Measurements from ENCODE around the gene LMAN1. TPM values are rescaled to one million over a fixed set of nuclear protein-coding genes. Genes with fewer than 3 reads are reported as not detected.

The LMAN1 gene
- total RNA-seq, 2 donors from 2014 or later, result 69.0 to 107 TPM

GRCh38 chr18:59359576-59359952, 499 bp upstream of the LMAN1 start:
- no peaks in the 10 kb centered on the region for H3K9me3 ChIP-seq
- H3K36me3 ChIP-seq, result no peaks in the 10 kb centered on the region
- DNase-seq (ENCODE audit: low spot score), result no peak
- H3K27ac ChIP-seq, result peak overlapping the region; percentile 56 to 92
- peaks cover 0 to 24% of the 10 kb centered on the region in 2 donors for H3K4me1 ChIP-seq
- H3K4me3 ChIP-seq, result peak overlapping the region; percentile 81 to 96
- no peaks in the 10 kb centered on the region for H3K27me3 ChIP-seq
- no peak for TF ChIP-seq CTCF (IDR thresholded peaks at IDR 0.05)

- Histone ChIP-seq H3K4me3 (peak overlapping the region; percentile 81 to 96), H3K9me3 (no peaks in the 10 kb centered on the region), H3K4me1 (peaks cover 0 to 24% of the 10 kb centered on the region in 2 donors), H3K27ac (peak overlapping the region; percentile 89 to 92), H3K27me3 (no peaks in the 10 kb centered on the region), H3K36me3 (peaks cover 4% of the 10 kb centered on the region)
- no peak for DNase-seq (ENCODE audit: low spot score)
- no peak for TF ChIP-seq CTCF (IDR thresholded peaks at IDR 0.05)
Observed at GRCh38 chr18:59358414-59358711, 702 bp downstream of the LMAN1 start.

- Histone ChIP-seq H3K36me3 (peaks cover 8% of the 10 kb centered on the region), H3K27me3 (no peaks in the 10 kb centered on the region), H3K9me3 (no peaks in the 10 kb centered on the region), H3K27ac (peak overlapping the region; percentile 89 to 92), H3K4me3 (peak overlapping the region; percentile 81 to 96), H3K4me1 (peaks cover 0 to 24% of the 10 kb centered on the region in 2 donors)
- TF ChIP-seq CTCF (IDR thresholded peaks at IDR 0.05), result no peak
- DNase-seq (ENCODE audit: low spot score), result no peak
Observed at GRCh38 chr18:59357928-59358327, 1.1 kb downstream of the LMAN1 start.

- no peak for TF ChIP-seq CTCF (IDR thresholded peaks at IDR 0.05)
- no peak for DNase-seq (ENCODE audit: low spot score)
- peaks cover 0 to 24% of the 10 kb centered on the region in 2 donors for H3K4me1 ChIP-seq
- no peaks in the 10 kb centered on the region for H3K27me3 ChIP-seq
- H3K9me3 ChIP-seq, result no peaks in the 10 kb centered on the region
- no peak overlapping the region for H3K4me3 ChIP-seq
- no peak overlapping the region for H3K27ac ChIP-seq
- H3K36me3 ChIP-seq, result peaks cover 36% of the 10 kb centered on the region
Observed at GRCh38 chr18:59354731-59355130, 4.3 kb downstream of the LMAN1 start.

GRCh38 chr18:59353079-59353680, 5.9 kb downstream of the LMAN1 start:
- Histone ChIP-seq H3K36me3 (peaks cover 49% of the 10 kb centered on the region), H3K4me1 (peaks cover 0 to 21% of the 10 kb centered on the region in 2 donors), H3K4me3 (no peak overlapping the region), H3K27ac (no peak overlapping the region), H3K27me3 (no peaks in the 10 kb centered on the region), H3K9me3 (no peaks in the 10 kb centered on the region)
- DNase-seq (ENCODE audit: low spot score), result no peak
- TF ChIP-seq CTCF (IDR thresholded peaks at IDR 0.05), result no peak

GRCh38 chr18:59352250-59352855, 6.7 kb downstream of the LMAN1 start:
- H3K27ac ChIP-seq, result no peak overlapping the region
- no peaks in the 10 kb centered on the region for H3K9me3 ChIP-seq
- H3K4me3 ChIP-seq, result no peak overlapping the region
- no peak for DNase-seq (ENCODE audit: low spot score)
- H3K36me3 ChIP-seq, result peaks cover 58% of the 10 kb centered on the region
- TF ChIP-seq CTCF (IDR thresholded peaks at IDR 0.05), result no peak
- H3K27me3 ChIP-seq, result no peaks in the 10 kb centered on the region
- H3K4me1 ChIP-seq, result peaks cover 0 to 13% of the 10 kb centered on the region in 2 donors
